Vagina (tissue), 2 donors: Measurements from ENCODE around the gene IQGAP2.

Experiments
- CTCF ChIP-seq, 3 experiments: fragments of 450-650 bp in 2 of 3; fragments of 200-600 bp in 1 of 3; sonication (generic) in 1 of 3; IDR thresholded peaks; one replicate each; pipeline ENCODE4 v1.5.1; 2017 to 2019; ENCODE audit warnings: antibody characterized with exemption in 3 of 3, mild to moderate bottlenecking in 2 of 3, moderate library complexity in 2 of 3
- POLR2A ChIP-seq, 2 donors: fragments of 450-650 bp; IDR thresholded peaks; one replicate each; pipeline ENCODE4 v1.6.1; 2017; ENCODE audit warnings: antibody characterized with exemption in 2 of 2, mild to moderate bottlenecking in 2 of 2, moderate library complexity in 2 of 2
- POLR2AphosphoS5 ChIP-seq, 2 donors: sonication (generic); formaldehyde crosslinking; IDR thresholded peaks; one replicate each; pipeline ENCODE4 v1.9.0; 2017; ENCODE audit warnings: antibody characterized with exemption in 2 of 2, mild to moderate bottlenecking in 2 of 2, low read depth in 1 of 2; ENCODE audit not compliant: insufficient read depth in 1 of 2

- no peak for TF ChIP-seq POLR2A (IDR thresholded peaks at IDR 0.05)
- TF ChIP-seq CTCF (IDR thresholded peaks at IDR 0.05), result no peak
- no peak for TF ChIP-seq POLR2AphosphoS5 (IDR thresholded peaks at IDR 0.05; ENCODE audit: insufficient read depth in 1 of 2, low read depth in 1 of 2)
Observed at GRCh38 chr5:76475936-76476335, 72.9 kb downstream of the IQGAP2 start.
